NCI-H524 (cell line): ENCODE data around the gene NGRN.
A peak's percentile ranks its signal among the peaks of the same experiment; 100 is the strongest.
"Not testable (repeated sequence)": the region's sequence is repeated elsewhere in the genome, so short reads cannot be mapped to it uniquely, and the experiment has no call there.

Source experiments
- DNase-seq, 2 experiments: peaks; one replicate each; lab custom pipeline; 2025; lab: John Stamatoyannopoulos, UW

The NGRN gene

GRCh38 chr15:90234096-90234988 lies 31.1 kb upstream of the NGRN start, which contains the start of gene GDPGP1:
TSS of gene GDPGP1 (plus strand) at chr15:90234209. CDS start at chr15:90240909, 6,700 bp downstream.
- DNase-seq: no peak

GRCh38 chr15:90239371-90239770 lies 26.1 kb upstream of the NGRN start:
- DNase-seq: no peak

- DNase-seq: peak in 1 of 2 experiments; percentile 57
Observed at GRCh38 chr15:90240856-90241255, 24.6 kb upstream of the NGRN start.

- peak in 1 of 2 experiments; percentile 52 for DNase-seq
Observed at GRCh38 chr15:90241343-90242192, 23.9 kb upstream of the NGRN start.

- DNase-seq: no peak
Observed at GRCh38 chr15:90243943-90244639, 21.4 kb upstream of the NGRN start.

- no peak for DNase-seq
Observed at GRCh38 chr15:90248789-90249202, 16.7 kb upstream of the NGRN start.

GRCh38 chr15:90249203-90249863 lies 16.1 kb upstream of the NGRN start, which contains the start of gene TTLL13:
TSS of gene TTLL13 (plus strand) at chr15:90249556. CDS start at chr15:90250631, 1,075 bp downstream.
- peak; percentile 94 for DNase-seq

- no peak for DNase-seq
Observed at GRCh38 chr15:90257776-90258175, 7.7 kb upstream of the NGRN start.

- no peak for DNase-seq
Observed at GRCh38 chr15:90259524-90259923, 5.9 kb upstream of the NGRN start.

GRCh38 chr15:90260731-90261130 lies 4.7 kb upstream of the NGRN start:
- DNase-seq: not testable (repeated sequence)

- no peak for DNase-seq
Observed at GRCh38 chr15:90261811-90262210, 3.7 kb upstream of the NGRN start.

GRCh38 chr15:90262426-90262825 lies 3.0 kb upstream of the NGRN start:
- no peak for DNase-seq

GRCh38 chr15:90264671-90265070 lies 801 bp upstream of the NGRN start:
- DNase-seq: no peak

GRCh38 chr15:90266061-90266431 lies 574 bp downstream of the NGRN start:
- peak in 1 of 2 experiments; percentile 56 for DNase-seq

- DNase-seq: no peak
Observed at GRCh38 chr15:90266485-90266884, 1.0 kb downstream of the NGRN start.

GRCh38 chr15:90268415-90268814 lies 2.9 kb downstream of the NGRN start:
- DNase-seq: no peak

GRCh38 chr15:90270502-90271150 lies 5.2 kb downstream of the NGRN start:
- no peak for DNase-seq

- no peak for DNase-seq
Observed at GRCh38 chr15:90271459-90272166, 6.1 kb downstream of the NGRN start.

GRCh38 chr15:90278467-90278866 lies 13.0 kb downstream of the NGRN start:
- DNase-seq: not testable (repeated sequence)

- DNase-seq: not testable (repeated sequence)
Observed at GRCh38 chr15:90280743-90281142, 15.3 kb downstream of the NGRN start.
